T-helper 2 cell (primary cell): ENCODE measurements around the gene SUPT20H.
A peak's percentile ranks its signal among the peaks of the same experiment; 100 is the strongest.

Source experiments
- DNase-seq, 5 experiments: peaks; one replicate each; pipeline versions ENCODE4 v3.0.0 to v3.0.0-alpha.2; 2012 to 2022
- total RNA-seq, 2 donors: gene quantifications; one replicate each; lab custom pipeline; 2026; lab: John Stamatoyannopoulos, UW

Gene SUPT20H
- total RNA-seq, result 43.0 to 81.1 reads per million in 2 donors

DNA sequence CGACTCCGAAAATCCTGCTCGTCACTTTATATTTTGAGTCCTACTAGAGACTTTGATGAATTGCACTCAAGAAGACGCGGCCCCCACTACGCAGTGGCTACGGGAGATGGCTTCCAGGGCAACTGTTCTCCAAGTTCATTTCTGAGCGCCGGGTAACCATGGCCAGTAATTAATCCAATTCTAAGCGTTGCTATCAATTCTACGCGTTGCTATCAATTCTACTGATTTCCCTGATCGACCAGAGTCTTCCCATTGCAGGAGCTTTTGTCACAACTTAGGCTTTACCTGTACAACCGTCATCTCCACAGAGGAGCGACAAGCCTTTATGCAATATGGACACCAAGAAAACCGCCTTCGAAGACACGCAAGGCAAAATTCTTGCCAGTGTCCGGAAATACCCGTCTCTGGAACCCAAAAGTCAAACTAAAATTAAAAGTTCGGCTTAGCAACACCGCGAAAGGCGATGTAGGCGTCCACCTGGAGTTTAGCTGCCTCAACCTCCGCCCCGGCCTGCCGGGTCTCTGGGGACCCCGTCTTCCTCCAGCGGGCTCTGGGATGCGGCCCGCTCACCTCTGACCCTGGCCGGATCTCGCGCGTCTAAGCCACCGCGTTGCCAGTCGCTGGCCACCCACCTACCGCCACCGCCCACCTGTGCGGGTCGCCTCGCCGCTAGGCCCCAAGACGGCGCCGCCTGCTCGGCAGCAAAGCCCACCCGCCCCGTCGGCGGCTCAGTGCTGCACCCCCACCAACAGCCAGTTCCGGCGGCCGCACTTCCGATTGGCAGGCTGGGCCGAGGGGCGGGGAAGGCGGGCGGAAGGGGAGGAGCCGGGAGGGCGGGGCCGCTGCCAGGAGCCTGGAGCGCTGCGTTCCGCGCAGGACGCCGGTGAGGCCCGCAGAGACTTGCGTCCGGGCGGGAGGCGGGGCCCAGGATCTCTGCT lies at the start of gene SUPT20H:
SUPT20H (minus strand) TSS at position 779 of the 938 bp plus-strand sequence. CDS start 8,198 bp downstream, outside the sequence.
- DNase-seq, result peak; percentile 84 to 95 (median 91)

DNA sequence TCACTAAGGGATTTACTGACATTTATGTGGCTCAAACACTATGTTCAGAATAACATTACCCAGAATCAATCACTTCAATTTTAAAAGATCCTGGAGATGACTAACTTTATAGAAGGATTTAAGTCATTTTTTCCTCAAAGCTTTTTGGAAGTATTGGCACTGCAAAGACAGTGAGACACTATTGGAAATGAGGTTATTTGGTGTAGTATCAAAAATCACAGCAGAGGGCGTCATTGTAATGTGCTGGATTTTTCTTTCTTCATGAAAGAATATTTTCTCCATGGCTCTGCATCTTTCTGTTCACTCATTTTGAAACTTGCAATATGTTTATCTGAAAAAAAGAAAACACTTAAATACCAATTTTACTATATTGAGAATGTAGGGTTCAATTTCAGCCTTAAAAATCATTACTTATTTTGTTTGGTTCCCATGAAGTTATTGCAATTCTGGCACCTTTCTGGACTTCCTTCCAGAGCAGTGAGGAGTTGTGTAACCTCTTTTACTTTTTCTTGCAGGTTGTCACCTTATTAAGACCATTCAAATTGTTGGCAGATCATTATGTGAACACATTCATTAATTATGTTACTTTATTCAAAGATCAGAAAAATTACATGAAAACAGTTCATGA lies 49.7 kb upstream of the SUPT20H start:
- peak in 1 of 5 experiments; percentile 6 for DNase-seq

DNA sequence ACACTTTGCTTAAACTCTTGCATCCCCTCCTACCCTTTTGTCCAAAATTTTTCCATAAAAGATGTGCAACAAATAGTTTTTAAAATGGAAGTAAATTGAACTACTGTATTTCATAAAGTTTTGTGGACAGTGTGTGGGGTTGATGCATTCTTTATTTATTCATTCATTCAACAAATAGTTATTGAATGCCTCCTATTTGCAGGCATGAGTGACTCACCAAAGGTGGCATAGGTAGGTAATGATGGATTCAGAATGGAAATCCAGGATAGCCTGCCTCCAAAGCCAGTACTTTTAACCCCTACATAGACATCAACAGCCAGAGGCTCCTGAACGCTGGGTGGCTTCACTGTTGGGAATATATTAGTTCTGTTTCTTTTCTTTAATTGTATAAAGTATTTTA lies 48.4 kb upstream of the SUPT20H start:
- DNase-seq, result no peak

DNA sequence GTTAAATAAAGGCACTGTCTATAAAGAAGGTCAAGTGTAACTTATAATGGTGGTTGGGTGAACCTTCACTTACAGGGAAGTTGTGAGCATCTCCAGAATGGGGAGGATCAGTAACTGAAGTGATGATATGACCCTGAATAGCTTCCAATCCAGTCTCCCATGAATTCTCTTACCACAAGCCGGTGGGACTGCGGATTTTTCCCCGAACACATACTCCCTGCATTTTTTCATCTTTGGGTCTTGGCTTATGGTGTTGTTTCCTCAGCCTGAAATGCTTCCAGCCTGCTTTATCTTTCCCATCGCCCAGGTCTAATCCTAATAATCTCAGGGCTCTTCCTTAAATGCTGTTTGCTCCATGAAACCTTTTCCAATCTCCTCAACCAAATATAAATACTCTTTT lies 48.0 kb upstream of the SUPT20H start:
- DNase-seq, result no peak

DNA sequence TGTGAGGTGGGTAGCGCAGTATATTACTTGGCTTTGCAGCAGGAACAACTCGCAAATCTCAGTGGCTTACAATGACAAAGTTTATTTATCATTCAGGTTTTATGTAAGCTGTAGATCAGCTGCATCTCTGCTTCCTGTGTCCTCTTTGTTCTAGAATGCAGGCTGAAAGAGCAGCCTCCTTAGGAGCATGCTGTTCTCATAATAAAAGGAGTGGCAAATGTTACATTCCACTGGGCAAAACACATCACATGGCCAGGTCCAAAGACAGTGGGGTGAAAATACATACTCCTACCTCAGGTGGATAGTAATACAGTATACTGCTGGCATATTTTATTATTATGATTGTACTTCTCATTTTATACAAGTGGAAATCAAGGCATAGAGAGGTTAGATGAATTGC lies 47.2 kb upstream of the SUPT20H start:
- no peak for DNase-seq

DNA sequence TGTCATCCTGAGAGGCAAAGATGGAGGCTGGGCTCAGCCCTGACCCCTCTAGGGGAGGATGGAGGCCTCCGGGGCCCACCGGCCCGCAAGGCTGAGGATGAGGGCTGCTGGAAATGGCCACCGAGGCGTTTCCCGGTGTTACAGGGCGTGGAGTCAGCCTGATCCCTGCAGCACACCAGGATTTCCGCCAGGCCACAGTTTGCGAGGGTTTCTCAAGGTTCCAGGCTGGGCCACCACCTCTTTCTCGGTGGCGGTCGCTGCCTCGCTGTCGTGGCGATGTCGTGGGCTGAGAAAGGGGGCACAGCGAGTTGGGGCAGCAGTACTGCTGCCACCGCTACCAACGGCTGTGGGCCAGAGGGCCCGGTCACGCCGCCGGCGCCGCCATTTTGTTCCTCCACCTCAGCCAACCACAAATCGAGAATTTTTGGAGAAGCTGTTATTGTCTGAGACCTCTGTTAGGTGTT lies 45.8 kb upstream of the SUPT20H start, which contains the start of gene CSNK1A1L:
CSNK1A1L (minus strand) TSS at position 414 of the 464 bp plus-strand sequence; CDS start at position 6, 408 bp downstream.
- DNase-seq, result no peak

DNA sequence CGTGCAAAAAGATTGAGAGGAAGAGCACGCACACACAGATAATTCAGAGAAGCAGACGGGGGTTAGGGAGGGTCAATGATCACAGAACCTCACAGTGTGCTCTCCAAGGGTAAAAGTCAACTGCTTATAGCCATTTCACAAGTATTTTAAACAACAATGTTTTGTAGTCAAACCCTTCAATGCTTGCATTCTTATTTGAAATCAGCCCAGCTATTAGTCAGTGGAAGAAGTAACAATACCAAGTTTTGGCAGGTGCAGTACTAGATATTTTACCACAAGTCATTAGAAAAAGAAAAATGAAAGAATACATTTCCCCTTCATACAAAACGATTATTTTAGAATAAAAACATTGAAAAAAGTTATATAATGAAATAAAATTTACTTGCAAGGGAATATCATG lies 43.4 kb upstream of the SUPT20H start:
- DNase-seq, result no peak

DNA sequence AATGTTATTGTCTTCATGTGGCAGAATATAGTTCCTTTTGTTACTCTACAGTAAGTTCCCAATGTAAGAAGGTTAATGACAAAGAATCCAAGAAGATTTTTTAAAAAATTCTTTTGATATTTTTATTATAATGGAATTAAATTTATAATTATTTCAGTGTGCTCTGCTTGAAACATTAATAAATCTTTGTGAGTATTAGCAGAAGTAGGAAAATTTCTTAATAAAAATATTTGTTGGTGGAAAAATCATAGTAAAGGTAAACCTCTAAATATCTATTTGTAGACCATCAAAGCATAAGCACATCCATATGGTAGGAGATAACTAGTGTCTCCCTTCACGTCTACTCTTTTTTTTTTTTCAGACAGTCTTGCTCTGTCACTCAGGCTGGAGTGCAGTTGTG lies 41.7 kb upstream of the SUPT20H start:
- no peak for DNase-seq

DNA sequence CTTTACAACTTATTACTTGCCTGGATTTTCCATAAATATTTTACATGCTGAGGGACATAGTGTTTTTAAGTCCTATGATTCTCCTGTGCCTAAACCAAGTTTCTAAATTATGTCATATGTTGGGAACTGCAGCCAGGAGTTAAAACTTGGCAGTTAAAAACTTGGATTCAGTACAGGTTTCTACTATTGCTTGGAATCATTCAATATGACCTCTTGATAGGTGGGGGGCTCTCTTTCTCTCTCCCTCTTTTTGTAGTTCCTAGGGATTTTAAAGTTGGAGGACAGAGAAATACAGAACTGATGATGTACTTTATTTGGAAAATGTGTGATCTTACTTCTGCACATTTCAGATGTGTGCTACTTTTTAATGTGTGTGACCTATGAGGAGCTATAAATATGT lies 41.2 kb upstream of the SUPT20H start:
- DNase-seq, result no peak

DNA sequence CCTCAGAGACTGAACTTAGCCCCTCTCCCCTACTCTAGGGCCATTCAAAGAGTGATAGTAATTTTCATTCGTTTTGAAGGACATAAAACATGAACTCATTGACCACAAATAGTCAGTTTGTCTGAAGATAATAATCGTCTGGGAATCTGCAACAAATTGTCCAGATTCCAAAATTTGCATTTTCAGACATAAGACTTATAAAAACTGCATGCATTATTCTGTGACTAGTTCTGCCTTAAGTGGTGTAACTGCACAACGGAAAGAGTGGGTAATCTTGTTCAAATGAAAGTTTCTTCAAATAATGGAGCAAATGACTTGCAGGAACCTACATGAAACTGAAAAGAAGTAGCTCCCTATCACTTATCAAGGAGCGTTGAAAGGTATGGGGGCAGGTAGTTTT lies 37.6 kb upstream of the SUPT20H start:
- no peak for DNase-seq

DNA sequence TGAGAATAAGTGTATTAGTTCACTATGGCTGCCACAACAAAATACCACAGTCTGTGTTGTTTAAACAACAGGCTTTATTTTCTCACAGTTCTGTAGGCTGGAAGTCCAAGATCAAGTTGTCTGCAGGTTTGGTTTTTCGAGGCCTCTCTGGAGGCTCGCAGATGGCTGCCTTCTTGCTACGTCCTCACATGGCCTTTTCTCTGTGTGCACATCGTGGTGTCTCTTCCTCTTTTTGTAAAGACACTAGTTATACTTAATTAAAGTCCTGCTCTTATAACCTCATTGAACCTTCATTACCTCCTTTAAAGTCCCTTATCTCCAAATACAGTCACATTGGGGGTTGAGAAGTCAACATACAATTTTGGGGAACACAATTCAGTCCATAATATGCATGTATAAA lies 35.4 kb upstream of the SUPT20H start:
- DNase-seq, result no peak

DNA sequence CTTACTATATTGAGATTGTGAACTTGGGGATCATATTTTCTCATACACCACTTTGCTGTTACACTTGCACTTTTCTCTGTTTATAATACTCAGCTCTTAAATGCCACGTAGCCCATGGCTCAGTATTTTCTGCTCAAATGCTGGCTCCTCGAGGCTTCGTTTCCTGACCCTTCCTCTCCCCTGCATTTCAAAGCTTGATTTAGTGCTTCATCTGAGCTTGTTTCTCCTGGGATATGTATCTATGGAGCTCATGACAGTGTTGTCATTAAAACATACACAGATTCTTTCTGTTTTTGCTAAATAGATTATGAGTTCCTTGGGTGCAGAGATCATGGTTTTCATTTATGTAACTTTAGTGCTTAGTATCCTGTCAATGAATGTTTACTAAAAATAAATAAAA lies 34.6 kb upstream of the SUPT20H start:
- no peak for DNase-seq

DNA sequence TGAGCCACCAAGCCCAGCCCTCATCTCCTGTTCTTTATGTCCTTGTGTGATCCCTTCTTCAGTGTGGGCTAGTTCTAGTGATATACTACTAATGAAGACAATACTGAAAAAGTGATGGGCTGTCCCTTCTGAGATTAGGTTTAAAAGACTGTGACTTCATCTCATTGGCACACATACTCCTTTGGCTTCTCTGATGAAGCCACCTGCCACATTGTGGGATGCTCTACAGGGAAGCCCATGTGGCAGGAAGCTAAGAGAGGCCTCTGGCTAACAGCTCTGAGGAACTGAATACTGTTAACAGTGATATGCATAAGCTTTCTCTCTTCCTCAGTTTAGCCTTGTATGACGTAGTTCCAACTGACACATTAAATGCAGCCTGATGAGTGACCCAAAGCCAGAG lies 32.3 kb upstream of the SUPT20H start:
- no peak for DNase-seq

DNA sequence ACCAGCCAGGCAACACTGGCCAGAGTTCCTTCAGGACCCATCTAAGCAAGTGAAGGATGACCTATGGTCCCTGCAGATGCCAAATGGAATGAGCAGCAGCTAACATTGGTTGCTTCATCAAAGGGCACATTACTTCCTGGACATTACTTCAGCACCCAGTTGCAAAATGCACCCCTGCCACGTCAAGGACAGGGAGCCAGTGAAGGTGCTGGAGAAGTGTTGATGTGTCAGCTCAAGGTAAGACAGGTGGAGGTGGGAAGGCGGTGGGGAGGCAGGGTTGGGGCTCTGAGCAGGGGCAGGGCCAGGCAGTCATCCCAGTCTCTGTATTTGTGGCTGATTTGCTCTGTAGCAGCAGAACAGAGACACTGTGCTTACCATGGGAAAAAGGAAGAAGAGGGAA lies 31.4 kb upstream of the SUPT20H start:
- no peak for DNase-seq

DNA sequence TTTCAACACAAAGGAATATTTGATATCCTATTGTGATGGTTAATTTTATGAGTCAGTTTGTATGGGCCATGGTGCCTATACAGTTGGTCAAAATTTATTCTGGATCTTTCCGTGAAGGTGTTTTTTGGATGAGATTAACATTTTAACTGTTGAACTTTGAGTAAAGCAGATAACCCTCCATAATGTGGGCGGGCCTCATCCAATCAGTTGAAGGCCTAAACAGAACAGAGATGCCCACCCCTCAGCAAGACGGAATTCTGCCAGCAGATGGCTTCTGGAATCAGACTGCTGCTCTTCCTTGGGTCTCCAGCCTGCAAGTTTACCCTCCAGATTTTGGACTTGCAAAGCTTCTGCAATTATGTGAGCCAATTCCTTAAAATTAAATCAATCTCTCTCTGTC lies 30.0 kb upstream of the SUPT20H start:
- no peak for DNase-seq

DNA sequence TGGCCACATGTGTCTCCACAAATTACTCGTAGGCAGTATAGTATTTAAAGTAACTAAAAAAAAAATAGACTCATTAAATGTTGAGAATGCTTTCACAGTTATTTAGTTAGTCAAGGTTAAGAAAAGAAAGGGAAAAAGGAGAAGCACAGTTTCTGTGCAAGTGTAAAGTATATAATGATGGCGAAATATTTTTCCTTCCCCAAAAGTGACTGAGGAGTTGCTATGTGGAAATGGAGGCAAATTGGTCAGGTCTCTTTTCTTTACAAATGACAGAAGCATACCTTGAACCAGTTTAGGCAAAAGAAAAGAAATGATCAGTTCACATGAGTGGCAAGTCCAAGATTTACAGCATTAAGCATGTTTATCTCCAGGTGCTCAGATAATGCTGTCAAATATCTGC lies 28.0 kb upstream of the SUPT20H start:
- DNase-seq, result no peak

DNA sequence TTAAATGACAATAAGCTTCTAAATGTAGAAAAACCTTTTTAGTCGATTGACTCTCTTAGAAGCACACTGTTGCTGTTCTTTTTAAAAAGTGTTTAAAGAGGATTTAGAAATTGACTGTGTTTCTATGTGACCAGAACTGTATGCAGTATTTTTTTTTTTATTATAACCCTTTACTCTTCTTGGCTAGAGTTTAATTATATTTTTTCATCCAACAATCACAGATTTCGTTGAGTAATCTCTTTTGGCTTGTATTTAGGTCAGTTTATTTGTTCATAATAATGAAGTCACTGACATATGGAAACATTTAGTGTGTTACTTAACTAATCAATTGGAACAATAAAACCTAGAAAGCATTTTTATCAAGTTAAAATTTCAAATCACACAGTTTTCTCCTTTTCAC lies 26.1 kb upstream of the SUPT20H start:
- DNase-seq, result no peak

DNA sequence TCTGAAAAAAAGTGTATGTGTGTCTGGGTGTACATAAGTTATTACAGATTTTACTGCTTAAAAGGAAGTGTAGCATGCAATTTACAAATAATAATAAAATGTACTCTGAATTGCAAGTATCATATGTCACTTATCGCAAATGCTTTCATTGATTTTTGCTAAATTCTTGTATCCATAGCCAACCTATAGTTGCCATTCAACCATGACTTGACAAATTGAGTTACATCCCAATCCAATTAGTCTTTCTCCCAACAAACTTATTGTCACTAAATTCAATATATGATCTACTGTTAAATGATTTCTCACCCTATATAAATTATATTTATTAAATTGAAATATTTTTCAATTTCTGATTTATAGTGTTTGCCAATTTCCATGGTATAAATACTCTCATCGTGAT lies 17.3 kb upstream of the SUPT20H start:
- DNase-seq, result no peak

DNA sequence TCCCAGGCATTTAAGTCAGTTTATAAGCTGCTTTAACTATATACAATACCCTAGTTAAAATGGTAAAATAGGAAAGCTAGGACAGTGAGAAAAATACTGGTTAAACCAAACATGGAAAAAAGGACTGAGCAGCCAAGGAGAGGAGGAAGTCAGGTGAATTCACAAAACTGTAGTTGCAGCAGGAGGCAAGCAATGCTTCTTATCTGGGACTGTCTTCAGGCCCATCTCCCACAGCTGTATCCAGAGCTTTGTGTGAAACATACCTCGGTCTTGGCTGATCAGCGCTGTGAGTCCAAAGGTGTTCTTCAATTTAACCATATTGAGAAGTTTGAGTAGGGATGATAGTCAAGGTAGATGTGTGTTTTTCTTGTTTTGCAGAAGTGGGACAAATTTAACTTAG lies 15.7 kb upstream of the SUPT20H start:
- no peak for DNase-seq

DNA sequence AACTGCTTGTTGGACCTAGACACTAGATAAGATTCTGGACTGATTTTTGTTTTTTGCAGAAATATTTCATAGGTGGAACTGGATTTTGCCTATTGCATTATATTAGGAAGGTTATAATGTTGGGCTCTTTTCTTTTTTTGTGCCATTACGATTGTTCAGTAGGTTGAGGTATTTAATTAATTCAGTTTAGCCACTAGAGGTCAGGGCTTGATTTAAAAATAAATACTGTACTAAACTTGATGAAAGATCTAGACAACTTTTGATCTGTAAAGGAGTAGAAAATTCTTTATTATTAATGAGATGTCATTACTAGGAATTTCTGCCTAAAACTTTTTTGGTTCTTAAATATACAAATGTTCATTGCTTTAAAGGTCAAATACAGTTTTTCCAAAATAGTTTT lies 15.2 kb upstream of the SUPT20H start:
- DNase-seq, result peak in 1 of 5 experiments; percentile 9

DNA sequence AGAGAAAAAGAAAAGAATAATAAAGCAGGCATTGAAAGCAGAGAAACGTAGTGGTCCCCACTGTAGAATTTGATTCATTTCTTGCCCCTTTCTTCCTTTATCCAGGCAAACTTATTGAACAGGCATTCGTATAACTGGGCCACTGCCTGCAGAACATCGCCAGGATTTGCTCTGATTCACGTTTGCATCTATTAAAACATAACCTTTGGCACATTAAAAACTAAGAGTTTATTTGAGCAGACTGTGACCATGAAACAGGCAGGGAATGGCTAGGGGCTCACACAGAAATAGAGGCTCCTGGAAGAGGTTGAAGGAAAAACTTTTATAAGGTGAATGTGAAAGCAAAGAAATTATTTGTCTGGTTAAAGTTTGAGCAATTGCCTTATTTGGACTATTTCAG lies 12.5 kb upstream of the SUPT20H start:
- DNase-seq, result no peak

DNA sequence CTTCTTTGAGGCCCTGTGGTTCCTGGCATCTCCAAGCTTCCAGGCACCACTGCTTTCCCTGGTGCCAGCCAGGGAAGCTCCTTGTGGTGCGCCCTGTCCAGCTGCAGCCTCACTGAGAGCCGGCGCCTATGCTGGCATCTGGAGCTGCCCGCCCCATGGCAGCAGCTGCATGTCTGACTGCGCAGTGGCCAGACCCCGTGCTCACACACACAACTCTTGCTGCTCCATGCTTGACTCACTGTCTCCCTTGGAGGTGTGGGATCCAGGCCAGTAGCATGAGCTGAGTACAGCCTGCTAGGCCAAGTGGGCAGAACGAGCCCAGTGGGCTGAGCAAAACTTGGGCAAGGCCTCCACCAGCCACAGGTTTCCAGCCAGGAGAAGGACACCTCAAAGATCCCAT lies 11.5 kb upstream of the SUPT20H start:
- no peak for DNase-seq

DNA sequence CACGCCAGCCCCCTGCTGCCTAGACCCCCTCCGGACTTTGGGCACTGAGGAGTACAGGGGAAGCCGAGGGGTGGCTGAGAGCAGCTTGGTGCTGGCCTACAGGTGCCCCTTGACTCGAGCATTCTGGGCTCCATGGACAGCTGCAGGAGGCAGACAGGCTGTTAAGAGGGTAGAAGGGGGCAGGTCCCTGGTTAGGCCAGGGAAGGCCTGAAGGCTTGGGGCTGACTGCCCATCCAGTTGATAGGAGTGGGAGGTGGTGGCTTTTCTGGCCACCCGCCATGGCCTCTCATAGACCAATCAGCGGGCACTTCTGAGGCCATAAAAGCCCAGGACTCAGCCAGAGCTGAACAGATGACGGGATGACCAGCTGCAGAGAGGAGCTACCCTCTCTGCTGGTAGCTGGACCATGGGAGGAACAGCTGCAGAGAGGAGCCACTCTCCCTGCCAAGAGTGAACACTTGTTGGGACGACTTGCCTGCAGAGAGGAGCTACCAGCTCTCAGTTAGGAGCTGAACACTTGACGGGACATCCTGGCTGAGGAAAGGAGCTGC lies 10.7 kb upstream of the SUPT20H start:
- no peak for DNase-seq
